Right kidney (tissue), 1 donor: ENCODE results near the gene FEZF2.

Experiments used
- DNase-seq: peaks from one replicate; pipeline ENCODE4 v3.0.0-alpha.2; 2016

FEZF2 gene

GRCh38 chr3:62372621-62373041 is 719 bp downstream of the FEZF2 start:
- peak; percentile 54 for DNase-seq

DNA sequence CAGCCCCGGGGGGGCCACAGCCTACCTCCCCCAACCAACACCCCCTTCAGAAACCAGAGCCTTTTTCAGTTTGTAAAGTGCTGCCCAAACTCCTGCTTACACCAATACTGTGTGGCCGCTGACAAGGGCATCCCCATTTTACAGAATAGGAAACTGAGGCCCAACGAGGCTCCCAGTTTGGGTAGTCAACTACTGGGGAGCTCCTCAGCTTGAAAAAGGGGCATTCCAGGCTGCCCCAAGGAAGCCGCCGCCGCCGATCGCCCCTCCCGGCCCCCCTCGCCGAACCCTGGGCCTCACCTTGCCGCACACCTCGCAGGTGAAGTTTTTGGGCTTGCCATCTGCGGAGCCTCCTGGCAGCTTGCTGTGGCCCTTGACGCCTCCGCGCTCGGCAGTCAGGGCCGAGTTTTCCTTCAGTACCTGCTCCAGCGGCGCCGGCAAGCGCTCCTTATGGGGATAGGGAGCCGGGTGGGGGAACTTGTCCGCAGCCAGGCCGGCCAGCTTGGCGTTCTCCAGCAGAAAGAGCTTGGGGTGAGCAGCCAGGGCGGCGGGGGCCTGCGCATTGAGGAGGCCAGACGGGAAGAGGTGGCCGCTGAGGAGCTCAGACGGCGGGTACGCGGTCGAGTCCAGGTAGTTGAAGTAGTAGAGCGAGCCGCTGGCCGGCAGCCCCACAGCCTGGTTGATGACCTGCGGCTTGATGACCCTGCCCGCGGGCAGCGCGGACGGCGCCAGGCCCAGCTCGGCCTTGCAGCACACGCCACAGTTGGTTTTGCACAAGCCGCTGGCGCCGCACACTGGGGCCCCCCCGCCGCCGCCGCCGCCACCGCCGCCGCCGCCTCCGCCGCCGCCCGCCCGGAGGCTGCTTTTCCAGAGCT is 1.4 kb downstream of the FEZF2 start:
- peak; percentile 46 for DNase-seq

DNA sequence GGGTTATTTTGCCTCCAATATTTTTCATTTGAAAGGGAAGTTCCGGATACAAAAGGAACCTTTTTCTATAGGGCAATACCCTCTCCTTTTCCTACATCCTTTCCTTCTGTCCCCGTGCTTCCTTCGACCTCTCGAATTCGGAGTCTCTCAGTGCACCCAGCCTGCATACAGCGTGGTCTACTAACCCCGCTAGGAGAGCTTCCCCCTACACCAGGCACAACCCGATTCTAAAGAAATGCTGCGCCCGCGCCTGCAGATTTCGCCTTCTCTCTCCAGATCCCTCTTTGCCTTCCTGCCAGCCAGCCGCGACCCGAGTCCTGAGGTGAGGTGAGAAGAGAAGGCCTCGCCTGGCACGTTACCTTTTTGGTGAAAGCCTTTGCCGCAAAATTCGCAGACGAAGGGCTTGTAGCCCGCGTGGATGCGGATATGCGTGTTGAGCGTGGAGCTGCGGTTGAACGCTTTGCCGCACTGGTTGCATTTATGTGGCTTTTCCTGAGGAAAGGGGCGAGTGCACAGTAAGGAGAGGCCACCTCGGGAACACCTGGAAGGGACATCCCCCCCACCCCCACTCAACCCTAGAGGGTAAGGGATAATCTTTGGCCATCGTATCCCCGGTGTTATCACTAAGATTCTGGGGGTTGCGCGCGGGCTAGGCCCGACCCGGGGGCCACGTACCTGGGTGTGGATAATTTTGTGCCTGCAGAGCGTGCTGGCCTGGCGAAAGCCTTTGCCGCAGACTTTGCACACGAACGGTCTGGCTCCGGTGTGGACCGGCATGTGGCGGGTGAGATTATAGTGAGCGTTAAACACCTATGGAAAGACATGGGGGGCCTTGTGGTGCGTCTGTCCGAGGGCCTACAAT is 2.3 kb downstream of the FEZF2 start:
- DNase-seq = peak; percentile 49

- peak; percentile 69 for DNase-seq
Measured at GRCh38 chr3:62370112-62370857, 3.1 kb downstream of the FEZF2 start.

GRCh38 chr3:62369476-62369743 is 3.9 kb downstream of the FEZF2 start:
- DNase-seq = no peak

DNA sequence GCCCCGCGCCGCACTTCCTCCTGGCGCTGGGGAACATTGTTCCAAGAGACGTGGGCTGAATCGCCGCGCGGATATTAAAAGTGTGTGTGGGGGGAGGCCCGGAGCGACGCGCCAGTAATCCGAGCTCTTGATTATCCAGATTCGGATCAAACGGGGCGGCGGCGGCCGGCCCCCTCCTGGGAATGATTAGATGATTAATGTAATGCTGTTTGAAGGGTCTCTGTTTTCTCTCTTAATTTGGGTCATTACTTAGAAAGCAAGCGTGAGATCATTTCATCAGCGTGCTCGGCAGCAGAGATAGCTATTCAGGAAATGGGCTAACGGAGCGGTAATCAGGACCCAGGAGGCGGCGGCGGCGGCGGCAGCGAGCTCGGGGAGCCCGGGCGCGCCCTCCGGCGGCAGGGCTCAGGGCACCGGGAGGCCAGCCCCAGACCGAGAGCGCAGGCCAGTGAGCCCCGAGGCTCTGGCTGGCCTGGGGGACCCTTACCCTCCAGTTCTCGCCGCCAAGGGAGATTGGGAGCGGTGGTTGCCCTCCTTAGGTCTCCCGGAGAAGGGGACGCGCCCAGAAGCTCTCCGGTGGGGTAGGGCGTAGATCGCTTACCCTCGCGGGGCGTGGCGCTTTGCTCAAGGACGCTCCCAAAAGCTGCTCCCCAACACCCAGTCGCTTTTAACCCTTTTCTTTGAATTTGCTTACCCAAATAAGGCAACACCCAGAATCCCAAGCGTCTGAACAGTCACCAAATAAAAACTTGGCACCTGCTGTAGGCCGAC is 4.5 kb downstream of the FEZF2 start:
- peak; percentile 62 for DNase-seq

DNA sequence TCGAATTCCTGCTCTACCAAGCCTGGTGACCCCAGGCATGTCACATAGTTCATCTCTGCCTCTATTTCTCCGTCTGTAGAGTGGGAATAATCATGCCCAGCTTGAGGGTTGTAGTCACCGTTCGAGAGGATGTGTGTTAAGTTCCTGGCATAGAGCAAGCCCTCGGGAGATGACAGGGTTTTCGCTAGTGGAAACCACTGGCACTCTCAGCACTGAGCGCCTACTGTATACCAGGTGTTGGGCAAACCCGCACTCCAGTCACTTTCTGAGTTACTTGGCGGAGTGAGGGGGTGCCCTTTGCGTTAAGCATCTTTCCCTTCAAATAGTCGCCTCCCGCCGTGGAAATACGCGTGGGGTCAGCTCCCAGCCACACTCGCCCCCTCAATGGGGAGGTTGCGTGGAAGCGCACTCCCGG is 5.1 kb downstream of the FEZF2 start:
- DNase-seq = no peak

GRCh38 chr3:62367763-62368195 is 5.6 kb downstream of the FEZF2 start:
- DNase-seq = peak; percentile 15

DNA sequence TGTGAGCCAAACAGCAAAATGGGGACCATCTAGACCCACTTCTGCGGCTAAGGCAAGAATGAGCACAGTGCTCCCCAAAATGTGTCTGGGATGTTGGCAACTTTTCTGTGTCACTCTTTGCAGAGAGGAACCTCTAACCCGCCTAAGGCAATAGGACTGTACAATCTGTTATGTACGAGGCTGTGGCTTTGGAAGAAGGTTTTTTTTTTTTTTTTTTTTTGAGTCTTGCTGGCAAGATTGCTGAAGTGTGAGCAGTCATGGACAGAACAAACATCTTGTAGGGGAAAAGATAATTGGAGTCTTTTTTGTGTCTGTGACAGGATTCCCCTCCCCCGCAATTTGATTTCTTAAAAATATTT is 7.2 kb downstream of the FEZF2 start:
- DNase-seq = no peak

DNA sequence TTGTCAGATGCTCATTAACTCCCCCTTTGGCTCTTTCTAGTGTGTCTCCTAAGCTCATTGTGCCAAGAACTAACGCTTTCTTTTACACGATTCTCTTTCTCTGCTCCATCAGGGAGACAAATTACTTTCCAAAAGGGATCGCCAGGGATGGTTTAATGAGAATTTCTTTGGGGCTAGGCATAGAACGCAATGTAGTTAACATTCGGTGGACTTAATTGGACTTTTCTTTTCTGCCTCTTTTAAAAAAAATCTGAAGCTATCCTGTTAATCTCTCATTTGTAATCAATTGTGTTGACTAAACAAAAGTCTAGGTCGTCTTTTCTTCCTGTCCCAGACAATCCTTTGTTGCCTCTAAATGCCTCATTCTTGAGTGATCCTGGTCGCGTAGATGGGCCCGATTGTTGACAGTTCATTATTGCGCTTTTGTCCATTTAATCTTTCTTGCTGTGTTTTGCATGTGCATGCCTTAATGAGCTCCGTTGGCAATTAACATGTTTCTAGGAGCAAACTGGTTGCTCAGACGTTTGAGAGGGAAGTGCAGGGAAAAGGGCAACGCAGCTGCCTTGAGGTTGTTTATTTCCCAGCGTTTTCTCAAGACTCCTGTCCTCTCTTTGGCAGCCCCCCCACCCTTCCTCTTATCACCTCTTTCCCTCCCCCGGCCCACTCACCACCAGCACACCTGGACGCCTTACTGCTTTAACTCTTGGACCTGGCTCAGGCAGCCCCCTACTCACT is 7.8 kb downstream of the FEZF2 start:
- no peak for DNase-seq

DNA sequence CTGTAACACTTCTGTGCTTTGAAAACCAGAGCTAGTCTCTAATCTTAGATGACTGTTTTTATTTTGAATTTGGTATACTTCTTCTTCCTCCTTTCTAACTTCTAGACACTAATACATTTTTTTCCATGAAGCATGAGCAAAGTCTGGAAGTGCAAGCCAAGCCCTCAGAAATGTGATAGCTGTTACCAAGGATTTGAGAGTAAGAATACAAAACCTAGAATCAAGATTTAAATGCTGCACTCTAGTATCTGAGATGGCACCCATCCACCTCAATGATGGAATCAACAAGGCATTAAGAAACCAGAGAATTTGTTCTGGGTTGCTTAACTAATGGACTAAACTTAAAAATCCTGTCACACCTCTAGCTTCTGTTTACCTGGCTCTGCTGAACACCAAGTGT is 9.2 kb downstream of the FEZF2 start:
- no peak for DNase-seq

GRCh38 chr3:62363275-62363674 is 10.1 kb downstream of the FEZF2 start:
- DNase-seq = no peak

DNA sequence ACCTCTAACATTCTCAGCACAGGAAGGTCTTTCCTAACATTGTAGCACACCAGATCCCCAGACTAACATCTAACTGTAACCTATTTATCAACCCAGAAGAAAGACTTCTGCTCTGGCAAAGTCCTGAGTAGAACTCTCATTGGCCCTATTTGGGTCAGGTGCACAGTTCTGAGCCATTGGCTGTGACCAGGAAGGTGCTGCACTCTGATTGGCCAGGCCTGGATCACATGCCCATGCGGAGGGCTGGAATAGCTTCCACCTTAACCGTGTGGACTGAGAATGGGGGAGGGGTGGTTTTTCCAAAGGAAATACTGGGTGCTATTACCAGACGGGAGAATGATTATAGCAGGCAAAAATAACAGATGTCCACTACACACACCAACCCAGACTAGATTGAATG is 11.5 kb downstream of the FEZF2 start:
- no peak for DNase-seq

GRCh38 chr3:62361261-62361660 is 12.1 kb downstream of the FEZF2 start:
- no peak for DNase-seq

DNA sequence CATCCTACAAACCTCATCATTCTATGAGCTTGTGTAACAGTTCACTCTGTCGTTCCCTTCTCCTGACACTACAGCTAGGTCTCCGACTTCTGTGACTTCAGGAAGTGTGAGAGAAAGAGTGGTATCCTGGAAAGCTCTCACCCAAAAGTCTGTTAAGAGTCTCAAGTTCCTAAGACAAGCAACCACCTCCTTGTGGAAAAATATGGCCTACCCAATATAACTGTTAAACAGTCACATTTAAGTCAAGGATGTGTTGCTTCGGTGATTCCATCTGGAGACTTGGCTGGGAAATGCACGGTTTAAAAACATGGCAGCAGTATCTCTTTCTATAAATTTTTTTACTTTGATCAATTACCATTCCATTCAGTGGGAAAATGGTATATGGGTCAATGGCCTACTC is 13.8 kb downstream of the FEZF2 start:
- DNase-seq = no peak

DNA sequence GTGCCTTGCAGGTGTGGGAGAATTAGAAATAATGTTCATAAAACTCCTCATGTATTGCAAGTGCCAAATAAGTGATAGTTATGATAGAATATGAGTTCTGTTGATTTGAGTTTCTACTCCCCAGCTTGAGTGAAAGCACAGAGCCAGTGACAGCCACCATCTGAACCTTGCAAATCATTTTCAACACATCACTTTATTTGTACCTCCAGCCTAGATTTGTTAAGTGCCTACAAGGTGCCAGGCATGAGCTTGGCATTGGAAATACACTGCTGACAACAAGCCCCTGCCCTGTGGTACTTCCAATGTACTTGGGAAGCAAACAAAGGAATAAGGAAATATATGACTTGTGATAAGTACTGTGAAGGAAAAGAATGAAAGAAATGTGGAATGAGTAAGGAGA is 17.0 kb downstream of the FEZF2 start:
- DNase-seq = no peak

GRCh38 chr3:62355703-62356102 is 17.6 kb downstream of the FEZF2 start:
- no peak for DNase-seq

- DNase-seq = no peak
Measured at GRCh38 chr3:62343755-62344154, 29.6 kb downstream of the FEZF2 start.

DNA sequence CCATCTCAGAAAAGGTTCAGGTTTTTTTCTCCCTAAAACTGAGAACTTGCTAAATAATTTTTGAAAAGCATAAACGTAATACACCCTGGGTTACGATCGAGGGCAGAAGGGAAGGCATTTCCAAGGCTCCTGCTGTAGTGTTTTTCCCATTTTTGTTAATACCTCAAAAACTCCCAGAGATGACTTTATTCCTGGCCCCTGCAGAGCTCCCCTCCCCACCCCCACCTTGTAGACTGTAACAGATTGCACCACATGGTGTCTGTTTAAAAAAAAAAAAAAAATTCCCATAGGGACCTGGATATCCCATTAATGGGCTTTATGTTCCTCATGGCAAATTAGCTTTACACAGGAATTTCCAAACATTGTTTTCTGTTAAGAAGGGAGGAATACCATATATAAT is 38.2 kb downstream of the FEZF2 start:
- no peak for DNase-seq

GRCh38 chr3:62332835-62333244 is 40.5 kb downstream of the FEZF2 start:
- no peak for DNase-seq

DNA sequence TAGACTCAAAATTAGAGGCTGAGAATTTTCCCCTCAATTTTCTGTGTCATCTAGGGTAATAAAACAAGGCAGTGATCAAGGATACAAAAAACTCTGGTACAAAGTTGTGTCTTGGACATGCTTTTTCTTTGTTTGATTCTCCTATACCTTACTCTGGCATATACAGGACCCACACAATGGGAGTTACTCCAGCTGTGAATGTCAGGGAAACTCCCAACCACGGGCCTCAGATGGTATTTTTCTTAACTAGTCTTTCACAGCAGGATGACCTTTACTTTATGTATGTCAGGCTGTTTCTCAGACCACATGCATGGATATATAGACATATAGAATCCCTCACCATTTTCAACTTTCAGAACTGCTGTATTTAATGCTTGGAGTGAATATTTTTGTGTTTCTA is 41.3 kb downstream of the FEZF2 start:
- no peak for DNase-seq

- DNase-seq = no peak
Measured at GRCh38 chr3:62329971-62330370, 43.4 kb downstream of the FEZF2 start.
